Mesenchymal stem cell (in vitro differentiated cells and primary cell): ENCODE results near the gene PRICKLE1.
A peak's percentile ranks its signal among the peaks of the same experiment; 100 is the strongest.

Experiments
- DNase-seq: peaks from one replicate; pipeline ENCODE4 v3.0.0-alpha.2; 2013
- H2AFZ ChIP-seq: one replicate; pipeline ENCODE4 v1.6.1; 2013; ENCODE audit warnings: low read depth, mild to moderate bottlenecking, control low read depth, inconsistent platforms, low read length, moderate library complexity
- H2AK5ac ChIP-seq: 2 replicates; pipeline ENCODE4 v1.6.1; 2013; ENCODE audit warnings: low read length, moderate library complexity, mild to moderate bottlenecking, inconsistent platforms; ENCODE audit not compliant: severe bottlenecking
- H2BK120ac ChIP-seq: one replicate; pipeline ENCODE4 v1.6.1; 2013; ENCODE audit warnings: low read depth, mild to moderate bottlenecking, inconsistent platforms, low read length, moderate library complexity
- H2BK12ac ChIP-seq, 2 experiments: one replicate each; pipeline ENCODE4 v1.6.1; 2013; ENCODE audit warnings: inconsistent platforms in 2 of 2, low read length in 2 of 2, mild to moderate bottlenecking in 2 of 2, moderate library complexity in 2 of 2, control low read depth in 1 of 2
- H2BK15ac ChIP-seq: one replicate; pipeline ENCODE4 v1.6.1; 2013; ENCODE audit warnings: mild to moderate bottlenecking, low read depth, inconsistent platforms; ENCODE audit not compliant: poor library complexity, severe bottlenecking
- H2BK5ac ChIP-seq: 2 replicates; pipeline ENCODE4 v1.6.1; 2013; ENCODE audit warnings: low read depth, mild to moderate bottlenecking, low read length, control low read depth, inconsistent platforms; ENCODE audit not compliant: poor library complexity, severe bottlenecking
- H3K14ac ChIP-seq, 2 experiments: one replicate each; pipeline ENCODE4 v1.6.1; 2013; ENCODE audit warnings: inconsistent platforms in 2 of 2, low read length in 2 of 2, control low read depth in 1 of 2, mild to moderate bottlenecking in 1 of 2, moderate library complexity in 1 of 2
- H3K18ac ChIP-seq, 2 experiments: one replicate each; pipeline ENCODE4 v1.6.1; 2013; ENCODE audit warnings: inconsistent platforms in 2 of 2, low read length in 2 of 2, control low read depth in 1 of 2, low read depth in 1 of 2, mild to moderate bottlenecking in 1 of 2
- H3K23ac ChIP-seq, 2 experiments: one replicate each; pipeline ENCODE4 v1.6.1; 2013; ENCODE audit warnings: inconsistent platforms in 2 of 2, low read length in 2 of 2, mild to moderate bottlenecking in 2 of 2, moderate library complexity in 2 of 2, control low read depth in 1 of 2
- H3K27ac ChIP-seq: 2 replicates; pipeline ENCODE4 v1.5.1; 2013; ENCODE audit warnings: mild to moderate bottlenecking, moderate library complexity, low read length, control low read depth, inconsistent platforms; ENCODE audit not compliant: poor library complexity, severe bottlenecking
- H3K27me3 ChIP-seq, 2 experiments: 2 replicates each; pipeline versions ENCODE4 v1.6.1 to v1.7.0; 2013; ENCODE audit warnings: low read length in 2 of 2, mild to moderate bottlenecking in 2 of 2, moderate library complexity in 2 of 2, control low read depth in 1 of 2, inconsistent platforms in 1 of 2; ENCODE audit not compliant: control insufficient read depth in 1 of 2, insufficient read depth in 1 of 2
- H3K36me3 ChIP-seq, 2 experiments: 2 replicates each; pipeline versions ENCODE4 v1.6.1 to v1.7.0; 2013; ENCODE audit warnings: low read length in 2 of 2, control low read depth in 1 of 2, inconsistent platforms in 1 of 2, low read depth in 1 of 2, mild to moderate bottlenecking in 1 of 2; ENCODE audit not compliant: insufficient read depth in 2 of 2, control insufficient read depth in 1 of 2
- H3K4ac ChIP-seq, 2 experiments: one replicate each; pipeline ENCODE4 v1.6.1; 2013; ENCODE audit warnings: inconsistent platforms in 2 of 2, low read length in 2 of 2, mild to moderate bottlenecking in 2 of 2, moderate library complexity in 2 of 2, control low read depth in 1 of 2, low read depth in 1 of 2
- H3K4me1 ChIP-seq: 2 replicates; pipeline ENCODE4 v1.6.1; 2013; ENCODE audit warnings: low read depth, low read length, control low read depth; ENCODE audit not compliant: control insufficient read depth, insufficient read depth
- H3K4me2 ChIP-seq: 2 replicates; pipeline ENCODE4 v1.6.1; 2013; ENCODE audit warnings: low read length, mild to moderate bottlenecking, inconsistent platforms; ENCODE audit not compliant: poor library complexity, severe bottlenecking
- H3K4me3 ChIP-seq, 2 experiments: 2 replicates each; pipeline versions ENCODE4 v1.5.1 to v1.7.0; 2013; ENCODE audit warnings: low read length in 2 of 2, mild to moderate bottlenecking in 2 of 2, control low read depth in 1 of 2, low read depth in 1 of 2; ENCODE audit not compliant: insufficient read depth in 1 of 2
- H3K79me1 ChIP-seq: replicated peaks from 2 replicates; pipeline ENCODE4 v1.6.1; 2013; ENCODE audit warnings: mild to moderate bottlenecking, control low read depth, low read length, inconsistent platforms; ENCODE audit not compliant: poor library complexity, severe bottlenecking
- H3K9ac ChIP-seq: 2 replicates; pipeline ENCODE4 v1.7.0; 2013; ENCODE audit warnings: mild to moderate bottlenecking, low read length, moderate library complexity
- H3K9me3 ChIP-seq: 2 replicates; pipeline ENCODE4 v1.7.0; 2013; ENCODE audit warnings: mild to moderate bottlenecking, low read length; ENCODE audit not compliant: control insufficient read depth
- H4K8ac ChIP-seq: one replicate; pipeline ENCODE4 v1.6.1; 2013; ENCODE audit warnings: inconsistent platforms, mild to moderate bottlenecking, low read length, moderate library complexity
- H4K91ac ChIP-seq: one replicate; pipeline ENCODE4 v1.6.1; 2013; ENCODE audit warnings: mild to moderate bottlenecking, low read length, inconsistent platforms
- WGBS: methylation state at CpG from one replicate; pipeline ENCODE4 v1.1.7; 2013; ENCODE audit warnings: mixed read lengths; 5-methylcytosine and 5-hydroxymethylcytosine counted together

Gene PRICKLE1

DNA sequence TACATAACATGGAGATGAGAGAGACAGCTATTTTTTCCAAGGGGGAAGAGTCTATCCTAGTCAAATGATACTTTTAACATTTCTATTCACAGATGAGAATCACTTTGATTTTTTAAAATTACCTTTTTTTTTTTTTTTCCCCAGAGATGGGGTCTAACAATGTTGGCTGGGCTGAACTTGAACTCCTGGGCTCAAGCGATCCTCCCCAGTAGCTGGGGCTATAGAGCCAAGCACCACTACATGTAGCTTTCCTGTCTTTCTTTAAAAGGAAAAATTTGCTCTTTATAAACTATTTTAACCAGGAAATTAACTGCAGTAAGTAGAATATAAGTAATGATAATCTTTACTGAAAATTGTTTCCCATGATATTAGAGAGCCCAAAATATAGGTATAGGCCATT lies 3.3 kb downstream of the PRICKLE1 start:
- no peak overlapping the region for H2BK12ac ChIP-seq
- no CpG with 5 or more reads among the region's 1 CpG for WGBS

DNA sequence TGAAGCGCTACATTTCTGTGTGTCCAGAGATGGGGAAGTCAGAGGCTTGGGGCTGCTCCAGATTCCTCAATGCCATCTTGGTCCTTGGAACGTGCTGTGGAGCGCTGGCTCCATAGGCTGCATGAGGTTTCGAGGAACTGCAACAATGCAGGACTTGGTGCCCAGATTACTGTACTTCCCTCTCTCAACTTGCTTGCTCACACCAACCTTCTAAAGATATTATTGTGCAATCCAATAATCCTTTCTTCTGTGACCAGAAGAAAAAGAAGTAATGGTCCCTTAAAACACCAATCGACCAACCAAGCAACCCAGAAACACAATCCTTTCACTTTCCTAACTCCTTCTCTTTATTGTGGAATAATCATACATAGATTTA lies 3.7 kb downstream of the PRICKLE1 start:
- H3K4me3 ChIP-seq: peak overlapping the region in 1 of 2 experiments; percentile 88
- no peak for DNase-seq

More for the DNA sequence above, 3.3 kb downstream of the PRICKLE1 start:
- DNase-seq: no peak
- Histone ChIP-seq H2BK120ac (no peak overlapping the region), H4K8ac (no peak overlapping the region), H3K14ac (no peak overlapping the region), H2BK5ac (no peak overlapping the region), H3K27ac (no peak overlapping the region), H3K4me3 (peak overlapping the region in 1 of 2 experiments; percentile 88), H3K27me3 (no peaks in the 10 kb centered on the region), H3K36me3 (peaks cover 6% of the 10 kb centered on the region in 2 experiments), H3K9ac (peak overlapping the region; percentile 87), H2BK15ac (no peak overlapping the region), H2AK5ac (no peak overlapping the region), H3K4me2 (peak overlapping the region; percentile 70), H3K23ac (no peak overlapping the region), H3K18ac (no peak overlapping the region), H4K91ac (no peak overlapping the region), H3K9me3 (no peaks in the 10 kb centered on the region), H3K4me1 (peaks cover 11% of the 10 kb centered on the region), H3K79me1 (peaks cover 2% of the 10 kb centered on the region), H2AFZ (no peak overlapping the region), H3K4ac (no peak overlapping the region)

DNA sequence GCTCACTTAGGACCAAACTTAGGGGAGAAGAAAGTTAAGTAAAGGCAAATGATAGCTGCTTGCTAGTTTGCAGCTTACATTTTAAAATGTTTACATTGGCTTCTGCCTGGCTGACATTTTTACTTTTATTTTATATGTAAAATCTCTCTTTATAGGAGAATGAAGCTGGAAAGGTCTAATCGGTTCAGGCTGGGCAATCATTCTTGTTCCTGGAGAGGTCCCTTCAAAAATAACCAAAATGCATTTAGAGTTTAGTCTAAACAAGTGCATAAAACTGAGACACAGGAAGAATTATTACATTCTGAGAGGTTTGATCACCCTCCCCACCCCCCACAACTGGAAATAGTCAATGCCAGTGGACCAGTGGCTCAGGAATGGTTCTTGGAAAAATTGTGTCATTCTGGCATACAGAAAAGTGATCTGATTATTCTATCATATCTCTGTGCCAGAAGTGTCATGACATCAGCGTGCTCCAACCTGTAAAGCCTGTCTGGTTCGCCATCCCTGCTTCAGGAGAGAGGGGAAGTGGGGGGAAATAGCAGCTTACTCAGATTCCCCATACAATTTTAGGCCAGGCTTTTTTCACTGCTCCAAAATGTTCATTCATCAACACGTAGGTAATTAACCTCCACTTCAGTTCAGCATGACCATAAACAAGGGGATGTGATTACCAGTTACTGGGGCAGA lies 4.2 kb downstream of the PRICKLE1 start:
- no peak overlapping the region for H4K8ac ChIP-seq
- no peak overlapping the region for H3K27ac ChIP-seq
- 52% methylated on average over 3 of the region's 4 CpGs for WGBS
- H3K27me3 ChIP-seq: no peaks in the 10 kb centered on the region
- peak overlapping the region; percentile 41 for H3K4me2 ChIP-seq
- H4K91ac ChIP-seq: no peak overlapping the region
- H3K23ac ChIP-seq: no peak overlapping the region
- no peak overlapping the region for H2AFZ ChIP-seq
- H3K36me3 ChIP-seq: peaks cover 6% of the 10 kb centered on the region in 2 experiments
- no peak overlapping the region for H3K14ac ChIP-seq
- DNase-seq: no peak
- H2BK15ac ChIP-seq: no peak overlapping the region
- H3K4ac ChIP-seq: no peak overlapping the region
- H2BK5ac ChIP-seq: no peak overlapping the region
- H3K79me1 ChIP-seq: peaks cover 2% of the 10 kb centered on the region
- H3K4me1 ChIP-seq: peaks cover 8% of the 10 kb centered on the region
- H2BK120ac ChIP-seq: no peak overlapping the region
- H3K4me3 ChIP-seq: peak overlapping the region in 1 of 2 experiments; percentile 88
- peak overlapping the region; percentile 87 for H3K9ac ChIP-seq
- no peak overlapping the region for H2BK12ac ChIP-seq
- H3K9me3 ChIP-seq: no peaks in the 10 kb centered on the region
- no peak overlapping the region for H3K18ac ChIP-seq
- peak overlapping the region; percentile 44 for H2AK5ac ChIP-seq

More for the DNA sequence above, 3.7 kb downstream of the PRICKLE1 start:
- no peak overlapping the region for H2AFZ ChIP-seq
- no peaks in the 10 kb centered on the region for H3K9me3 ChIP-seq
- H3K27me3 ChIP-seq: no peaks in the 10 kb centered on the region
- H2BK15ac ChIP-seq: no peak overlapping the region
- H3K18ac ChIP-seq: no peak overlapping the region
- no peak overlapping the region for H3K23ac ChIP-seq
- H3K79me1 ChIP-seq: peaks cover 2% of the 10 kb centered on the region
- H3K9ac ChIP-seq: peak overlapping the region; percentile 87
- H2BK12ac ChIP-seq: no peak overlapping the region
- peaks cover 6% of the 10 kb centered on the region in 2 experiments for H3K36me3 ChIP-seq
- 91% methylated on average over 4 of the region's 5 CpGs for WGBS
- H4K91ac ChIP-seq: no peak overlapping the region
- H4K8ac ChIP-seq: no peak overlapping the region
- peak overlapping the region; percentile 41 for H3K4me2 ChIP-seq
- H2BK5ac ChIP-seq: no peak overlapping the region
- H3K14ac ChIP-seq: no peak overlapping the region
- H3K27ac ChIP-seq: no peak overlapping the region
- no peak overlapping the region for H3K4ac ChIP-seq
- peak overlapping the region; percentile 44 for H2AK5ac ChIP-seq
- H2BK120ac ChIP-seq: no peak overlapping the region
- peaks cover 11% of the 10 kb centered on the region for H3K4me1 ChIP-seq

DNA sequence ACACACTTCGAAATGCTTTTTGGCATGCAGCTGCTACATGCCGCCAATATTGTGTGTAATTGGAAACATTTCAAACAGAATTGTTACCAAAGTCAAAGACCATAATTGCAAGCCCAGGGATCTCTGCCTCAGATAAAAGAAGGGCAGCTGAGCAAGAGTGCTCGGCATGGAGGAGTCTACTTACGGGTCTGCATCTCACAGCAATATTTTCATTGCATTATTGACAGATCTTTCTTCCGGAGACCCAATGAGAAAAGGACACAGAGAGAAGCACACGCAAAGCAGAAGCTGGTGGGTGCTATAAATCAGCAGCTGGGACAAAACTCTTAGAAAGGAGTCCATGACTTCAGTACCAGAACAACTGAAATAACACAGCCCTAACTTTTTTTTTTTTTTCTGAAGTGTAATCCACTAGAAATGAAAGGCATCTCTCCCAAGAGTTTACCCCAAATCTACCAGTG lies 4.9 kb downstream of the PRICKLE1 start:
- 43% methylated on average over 6 of the region's 6 CpGs for WGBS
- H2AFZ ChIP-seq: no peak overlapping the region
- peaks cover 6% of the 10 kb centered on the region for H3K4me1 ChIP-seq
- H3K27me3 ChIP-seq: no peaks in the 10 kb centered on the region
- no peak overlapping the region for H3K14ac ChIP-seq
- no peak overlapping the region for H4K8ac ChIP-seq
- H3K36me3 ChIP-seq: peaks cover 6% of the 10 kb centered on the region in 2 experiments
- peak overlapping the region in 1 of 2 experiments; percentile 88 for H3K4me3 ChIP-seq
- H3K18ac ChIP-seq: peak overlapping the region in 1 of 2 experiments; percentile 20
- no peak overlapping the region for H2BK5ac ChIP-seq
- H2BK12ac ChIP-seq: no peak overlapping the region
- H2AK5ac ChIP-seq: no peak overlapping the region
- H3K9me3 ChIP-seq: no peaks in the 10 kb centered on the region
- no peak overlapping the region for H2BK120ac ChIP-seq
- H3K4ac ChIP-seq: no peak overlapping the region
- H3K9ac ChIP-seq: peak overlapping the region; percentile 87
- H3K79me1 ChIP-seq: peaks cover 2% of the 10 kb centered on the region
- H3K23ac ChIP-seq: no peak overlapping the region
- H3K4me2 ChIP-seq: peak overlapping the region; percentile 45
- no peak overlapping the region for H2BK15ac ChIP-seq
- H3K27ac ChIP-seq: no peak overlapping the region
- no peak for DNase-seq
- H4K91ac ChIP-seq: no peak overlapping the region
